OCI-LY7 (cell line): ENCODE measurements around the gene BPIFA3.

ENCODE experiments used
- EZH2phosphoT487 ChIP-seq: fragments of 200-600 bp; sonication (generic); IDR thresholded peaks from 2 replicates; pipeline ENCODE4 v1.6.1; 2018; ENCODE audit warnings: low read depth, borderline replicate concordance, mild to moderate bottlenecking, mixed run types, antibody characterized with exemption, low read length, moderate library complexity, mixed read lengths
- TF ChIP-seq, protein P1 (sequence below): fragments of 200-600 bp; sonication (generic); conservative IDR thresholded peaks from 2 replicates; pipeline ENCODE4 v1.5.1; 2014; ENCODE audit warnings: mild to moderate bottlenecking, antibody characterized with exemption, low read length, moderate library complexity, mixed read lengths

- TF ChIP-seq, protein P1, sequence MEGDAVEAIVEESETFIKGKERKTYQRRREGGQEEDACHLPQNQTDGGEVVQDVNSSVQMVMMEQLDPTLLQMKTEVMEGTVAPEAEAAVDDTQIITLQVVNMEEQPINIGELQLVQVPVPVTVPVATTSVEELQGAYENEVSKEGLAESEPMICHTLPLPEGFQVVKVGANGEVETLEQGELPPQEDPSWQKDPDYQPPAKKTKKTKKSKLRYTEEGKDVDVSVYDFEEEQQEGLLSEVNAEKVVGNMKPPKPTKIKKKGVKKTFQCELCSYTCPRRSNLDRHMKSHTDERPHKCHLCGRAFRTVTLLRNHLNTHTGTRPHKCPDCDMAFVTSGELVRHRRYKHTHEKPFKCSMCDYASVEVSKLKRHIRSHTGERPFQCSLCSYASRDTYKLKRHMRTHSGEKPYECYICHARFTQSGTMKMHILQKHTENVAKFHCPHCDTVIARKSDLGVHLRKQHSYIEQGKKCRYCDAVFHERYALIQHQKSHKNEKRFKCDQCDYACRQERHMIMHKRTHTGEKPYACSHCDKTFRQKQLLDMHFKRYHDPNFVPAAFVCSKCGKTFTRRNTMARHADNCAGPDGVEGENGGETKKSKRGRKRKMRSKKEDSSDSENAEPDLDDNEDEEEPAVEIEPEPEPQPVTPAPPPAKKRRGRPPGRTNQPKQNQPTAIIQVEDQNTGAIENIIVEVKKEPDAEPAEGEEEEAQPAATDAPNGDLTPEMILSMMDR, result no peak
- no peak for TF ChIP-seq EZH2phosphoT487
Measured at GRCh38 chr20:33202451-33202850, 14.7 kb upstream of the BPIFA3 start.
